ENCODE results near the gene SFXN5. TPM values are rescaled to one million over a fixed set of nuclear protein-coding genes. Genes with fewer than 3 reads are reported as not detected.

The SFXN5 gene
- total RNA-seq, 2 donors from 2014 or later, result 12.8 to 23.2 TPM

- H3K4me1 ChIP-seq (replicated peaks), result no peaks in the 10 kb centered on the region
- H3K36me3 ChIP-seq, result peaks cover 0 to 3% of the 10 kb centered on the region in 2 donors
- H3K27me3 ChIP-seq (replicated peaks; ENCODE audit: insufficient read depth), result no peaks in the 10 kb centered on the region
- H3K4me3 ChIP-seq, result no peak overlapping the region
- 19% methylated on average over 6 of the region's 6 CpGs for WGBS
- intact Hi-C loops (cut with DNase I), result loop anchor here (2.0 to 5.0 kb wide), 2 partner anchors 71 to 92 kb away; no protein-coding TSS in a partner anchor
- H3K9me3 ChIP-seq, result no peaks in the 10 kb centered on the region
- TF ChIP-seq POLR2A (IDR thresholded peaks at IDR 0.05), result no peak
- peak; percentile 53 to 85 (median 74) for TF ChIP-seq CTCF (IDR thresholded peaks at IDR 0.05)
- TF ChIP-seq POLR2AphosphoS5 (IDR thresholded peaks at IDR 0.05), result no peak
- DNase-seq (ENCODE audit: low spot score), result peak; percentile 78
- H3K27ac ChIP-seq, result no peak overlapping the region
Observed at GRCh38 chr2:73085691-73086090, 14.2 kb upstream of the SFXN5 start.

GRCh38 chr2:73084971-73085370 lies 13.5 kb upstream of the SFXN5 start:
- no peak for DNase-seq (ENCODE audit: low spot score)
- no peak overlapping the region for H3K4me3 ChIP-seq
- 88% methylated on average over 3 of the region's 3 CpGs for whole genome bisulfite sequencing
- no peaks in the 10 kb centered on the region for H3K27me3 ChIP-seq (replicated peaks; ENCODE audit: insufficient read depth)
- H3K36me3 ChIP-seq, result peaks cover 0 to 3% of the 10 kb centered on the region in 2 donors
- H3K9me3 ChIP-seq, result no peaks in the 10 kb centered on the region
- intact Hi-C loops (cut with DNase I), result loop anchor here (5.0 kb wide), 1 partner anchor 92 kb away; no protein-coding TSS in a partner anchor
- H3K4me1 ChIP-seq (replicated peaks), result no peaks in the 10 kb centered on the region
- H3K27ac ChIP-seq, result no peak overlapping the region
- TF ChIP-seq CTCF (IDR thresholded peaks at IDR 0.05), result no peak
- TF ChIP-seq POLR2AphosphoS5 (IDR thresholded peaks at IDR 0.05), result no peak
- TF ChIP-seq POLR2A (IDR thresholded peaks at IDR 0.05), result no peak

- peaks cover 0 to 3% of the 10 kb centered on the region in 2 donors for H3K36me3 ChIP-seq
- intact Hi-C loops (cut with DNase I), result no loop called here
Observed at GRCh38 chr2:73083886-73084800, 12.6 kb upstream of the SFXN5 start.

GRCh38 chr2:73082523-73083410 lies 11.3 kb upstream of the SFXN5 start:
- no peaks in the 10 kb centered on the region for H3K4me1 ChIP-seq (replicated peaks)
- TF ChIP-seq POLR2A (IDR thresholded peaks at IDR 0.05) (no peak), POLR2AphosphoS5 (IDR thresholded peaks at IDR 0.05) (no peak), CTCF (IDR thresholded peaks at IDR 0.05) (no peak)
- no peaks in the 10 kb centered on the region for H3K27me3 ChIP-seq (replicated peaks; ENCODE audit: insufficient read depth)
- WGBS, result 87% methylated on average over 12 of the region's 13 CpGs
- H3K27ac ChIP-seq, result no peak overlapping the region
- no peak for DNase-seq (ENCODE audit: low spot score)
- H3K36me3 ChIP-seq, result peaks cover 0 to under 1% of the 10 kb centered on the region in 2 donors
- intact Hi-C loops (cut with DNase I), result no loop called here
- H3K9me3 ChIP-seq, result no peaks in the 10 kb centered on the region
- H3K4me3 ChIP-seq, result no peak overlapping the region

More at GRCh38 chr2:73083886-73084800, 12.6 kb upstream of the SFXN5 start:
- Histone ChIP-seq H3K27me3 (replicated peaks; ENCODE audit: insufficient read depth) (no peaks in the 10 kb centered on the region), H3K4me3 (no peak overlapping the region), H3K27ac (no peak overlapping the region), H3K9me3 (no peaks in the 10 kb centered on the region), H3K4me1 (replicated peaks) (no peaks in the 10 kb centered on the region)
- 71% methylated on average over 7 of the region's 7 CpGs for WGBS
- DNase-seq (ENCODE audit: low spot score), result no peak
- TF ChIP-seq POLR2AphosphoS5 (IDR thresholded peaks at IDR 0.05) (no peak), POLR2A (IDR thresholded peaks at IDR 0.05) (no peak)

GRCh38 chr2:73081181-73081671 lies 9.7 kb upstream of the SFXN5 start:
- no peak for TF ChIP-seq POLR2AphosphoS5 (IDR thresholded peaks at IDR 0.05)
- TF ChIP-seq POLR2A (IDR thresholded peaks at IDR 0.05), result no peak
- TF ChIP-seq CTCF (IDR thresholded peaks at IDR 0.05), result no peak
- no peak overlapping the region for H3K27ac ChIP-seq
- 75% methylated on average over 16 of the region's 16 CpGs for WGBS
- no peaks in the 10 kb centered on the region for H3K36me3 ChIP-seq
- H3K4me1 ChIP-seq (replicated peaks), result no peaks in the 10 kb centered on the region
- H3K9me3 ChIP-seq, result no peaks in the 10 kb centered on the region
- intact Hi-C loops (cut with DNase I), result no loop called here
- H3K27me3 ChIP-seq (replicated peaks; ENCODE audit: insufficient read depth), result no peaks in the 10 kb centered on the region
- DNase-seq (ENCODE audit: low spot score), result no peak
- no peak overlapping the region for H3K4me3 ChIP-seq

All from prostate gland (tissue), 2 donors.